Astrocyte (in vitro differentiated cells and primary cell): ENCODE data around the gene HMCN2. TPM values are rescaled to one million over a fixed set of nuclear protein-coding genes. Genes with fewer than 3 reads are reported as not detected.

Experiments
- DNase-seq: peaks from one replicate; pipeline ENCODE4 v3.0.0-alpha.2; 2010; ENCODE audit warnings: low read depth
- FAIRE-seq: peaks from 2 replicates; lab custom pipeline; 2011; peaks lifted over from hg19 to GRCh38; lab: Jason Lieb, UNC
- H2AFZ ChIP-seq: 2 replicates; pipeline ENCODE4 v1.6.0; 2012; ENCODE audit warnings: low read depth, low read length, inconsistent platforms
- H3K27ac ChIP-seq: 2 replicates; pipeline ENCODE4 v1.5.1; 2011; ENCODE audit warnings: low read depth, low read length, inconsistent platforms
- H3K27me3 ChIP-seq: 2 replicates; pipeline ENCODE4 v1.6.0; 2011; ENCODE audit warnings: low read length, inconsistent platforms; ENCODE audit not compliant: insufficient read depth
- H3K36me3 ChIP-seq: 2 replicates; pipeline ENCODE4 v1.5.1; 2011; ENCODE audit warnings: low read length, inconsistent platforms; ENCODE audit not compliant: insufficient read depth
- H3K4me1 ChIP-seq: 2 replicates; pipeline ENCODE4 v1.5.1; 2011; ENCODE audit warnings: low read length, inconsistent platforms; ENCODE audit not compliant: insufficient read depth
- H3K4me2 ChIP-seq: 2 replicates; pipeline ENCODE4 v1.6.0; 2012; ENCODE audit warnings: low read length, inconsistent platforms
- H3K4me3 ChIP-seq: 2 replicates; pipeline ENCODE4 v1.5.1; 2011; ENCODE audit warnings: low read depth, mild to moderate bottlenecking, low read length, inconsistent platforms; ENCODE audit not compliant: insufficient read depth
- H3K79me2 ChIP-seq: 2 replicates; pipeline ENCODE4 v1.6.0; 2012; ENCODE audit warnings: mild to moderate bottlenecking, low read length, inconsistent platforms; ENCODE audit not compliant: insufficient read depth
- H3K9ac ChIP-seq: 2 replicates; pipeline ENCODE4 v1.6.0; 2012; ENCODE audit warnings: mild to moderate bottlenecking, low read length, inconsistent platforms
- H3K9me3 ChIP-seq: 2 replicates; pipeline ENCODE4 v1.5.1; 2012; ENCODE audit warnings: low read depth, mild to moderate bottlenecking, low read length, inconsistent platforms; ENCODE audit not compliant: insufficient read depth
- H4K20me1 ChIP-seq: 2 replicates; pipeline ENCODE4 v1.6.0; 2012; ENCODE audit warnings: low read length, inconsistent platforms; ENCODE audit not compliant: insufficient read depth
- H3K27ac Mint-ChIP-seq: one replicate; pipeline ENCODE4 v1.8.0; 2021; ENCODE audit warnings: mild to moderate bottlenecking, mixed read lengths; ENCODE audit not compliant: unreplicated experiment
- H3K27me3 Mint-ChIP-seq: one replicate; pipeline ENCODE4 v1.8.0; 2021; ENCODE audit warnings: low read depth, mixed read lengths; ENCODE audit not compliant: unreplicated experiment
- H3K36me3 Mint-ChIP-seq: one replicate; pipeline ENCODE4 v1.8.0; 2021; ENCODE audit warnings: low read depth, mixed read lengths; ENCODE audit not compliant: unreplicated experiment
- H3K4me1 Mint-ChIP-seq: one replicate; pipeline ENCODE4 v1.8.0; 2021; ENCODE audit warnings: low read depth, mixed read lengths; ENCODE audit not compliant: unreplicated experiment
- H3K4me3 Mint-ChIP-seq: one replicate; pipeline ENCODE4 v1.8.0; 2021; ENCODE audit warnings: mild to moderate bottlenecking, moderate library complexity, mixed read lengths; ENCODE audit not compliant: unreplicated experiment
- H3K9me3 Mint-ChIP-seq: one replicate; pipeline ENCODE4 v1.8.0; 2021; ENCODE audit warnings: mild to moderate bottlenecking, mixed read lengths; ENCODE audit not compliant: unreplicated experiment
- EZH2 ChIP-seq: IDR thresholded peaks from 2 replicates; pipeline ENCODE4 v1.6.1; 2012; ENCODE audit warnings: mild to moderate bottlenecking, low read length, inconsistent platforms; ENCODE audit not compliant: insufficient read depth
- total RNA-seq: library from RNA; stranded (reverse); gene quantifications from 2 replicates; pipeline ENCODE4 v1.2.1, GENCODE V29; 2021
- TF ChIP-seq, protein P1 (sequence below): IDR thresholded peaks from 2 replicates; pipeline ENCODE4 v1.5.1; 2011; ENCODE audit warnings: low read depth, mild to moderate bottlenecking, inconsistent platforms, low read length, moderate library complexity; ENCODE audit not compliant: insufficient read depth

The HMCN2 gene
- total RNA-seq, 1 donor from 2014 or later: 1.6 TPM

GRCh38 chr9:130332384-130332926 is 66.9 kb downstream of the HMCN2 start:
- H3K4me1 Mint-ChIP-seq: peaks cover 15% of the 10 kb centered on the region
- H3K36me3 ChIP-seq: no peaks in the 10 kb centered on the region
- no peak overlapping the region for H3K4me3 ChIP-seq
- H4K20me1 ChIP-seq: no peaks in the 10 kb centered on the region
- no peak overlapping the region for H3K4me3 Mint-ChIP-seq
- H3K27ac ChIP-seq: no peak overlapping the region
- peaks cover 11% of the 10 kb centered on the region for H3K27me3 ChIP-seq
- FAIRE-seq (no peak), DNase-seq (no peak)
- H3K27me3 Mint-ChIP-seq: peaks cover 39% of the 10 kb centered on the region
- no peaks in the 10 kb centered on the region for H3K9me3 ChIP-seq
- no peak overlapping the region for H2AFZ ChIP-seq
- no peaks in the 10 kb centered on the region for H3K79me2 ChIP-seq
- H3K4me1 ChIP-seq: peaks cover 12% of the 10 kb centered on the region
- TF ChIP-seq, protein P1, sequence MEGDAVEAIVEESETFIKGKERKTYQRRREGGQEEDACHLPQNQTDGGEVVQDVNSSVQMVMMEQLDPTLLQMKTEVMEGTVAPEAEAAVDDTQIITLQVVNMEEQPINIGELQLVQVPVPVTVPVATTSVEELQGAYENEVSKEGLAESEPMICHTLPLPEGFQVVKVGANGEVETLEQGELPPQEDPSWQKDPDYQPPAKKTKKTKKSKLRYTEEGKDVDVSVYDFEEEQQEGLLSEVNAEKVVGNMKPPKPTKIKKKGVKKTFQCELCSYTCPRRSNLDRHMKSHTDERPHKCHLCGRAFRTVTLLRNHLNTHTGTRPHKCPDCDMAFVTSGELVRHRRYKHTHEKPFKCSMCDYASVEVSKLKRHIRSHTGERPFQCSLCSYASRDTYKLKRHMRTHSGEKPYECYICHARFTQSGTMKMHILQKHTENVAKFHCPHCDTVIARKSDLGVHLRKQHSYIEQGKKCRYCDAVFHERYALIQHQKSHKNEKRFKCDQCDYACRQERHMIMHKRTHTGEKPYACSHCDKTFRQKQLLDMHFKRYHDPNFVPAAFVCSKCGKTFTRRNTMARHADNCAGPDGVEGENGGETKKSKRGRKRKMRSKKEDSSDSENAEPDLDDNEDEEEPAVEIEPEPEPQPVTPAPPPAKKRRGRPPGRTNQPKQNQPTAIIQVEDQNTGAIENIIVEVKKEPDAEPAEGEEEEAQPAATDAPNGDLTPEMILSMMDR: no peak
- TF ChIP-seq EZH2: no peak
- no peaks in the 10 kb centered on the region for H3K9me3 Mint-ChIP-seq
- H3K4me2 ChIP-seq: no peak overlapping the region
- H3K9ac ChIP-seq: peak overlapping the region; percentile 10
- H3K27ac Mint-ChIP-seq: no peak overlapping the region
- no peaks in the 10 kb centered on the region for H3K36me3 Mint-ChIP-seq

DNA sequence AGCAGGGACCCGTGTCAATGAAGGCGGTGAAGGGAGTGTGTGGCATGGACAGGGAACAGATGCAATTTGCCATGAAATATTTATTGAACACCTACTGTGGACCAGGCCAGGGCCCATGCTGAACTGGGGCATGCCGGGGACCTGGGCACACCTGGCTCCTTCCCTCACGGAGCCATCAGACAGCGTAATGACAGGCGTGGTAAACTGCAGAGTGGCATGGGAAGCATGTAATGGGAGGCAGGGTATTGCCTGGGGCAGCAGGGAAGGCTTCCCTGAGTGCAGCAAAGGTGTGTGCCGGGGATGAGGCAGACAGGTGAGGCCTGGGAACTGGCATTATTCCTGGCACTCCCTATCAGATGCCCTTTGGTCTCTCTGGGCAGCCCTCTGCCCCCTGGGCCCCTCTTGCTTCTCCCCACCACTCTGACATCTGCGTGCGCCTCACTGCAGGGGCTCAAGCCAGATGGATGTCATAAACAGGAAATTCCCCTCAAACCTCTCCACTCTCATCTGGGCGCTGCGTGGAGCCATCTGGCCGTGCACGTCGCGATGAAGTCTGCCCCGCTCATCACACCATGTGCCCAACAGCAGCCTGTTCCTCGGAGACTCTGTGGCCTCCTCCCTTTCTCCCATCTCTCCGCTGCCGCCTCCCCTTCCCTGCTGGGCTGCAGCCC is 67.6 kb downstream of the HMCN2 start:
- H3K4me3 ChIP-seq: no peak overlapping the region
- FAIRE-seq (no peak), DNase-seq (no peak)
- H3K9me3 ChIP-seq: no peaks in the 10 kb centered on the region
- Mint-ChIP-seq H3K36me3 (no peaks in the 10 kb centered on the region), H3K9me3 (no peaks in the 10 kb centered on the region), H3K4me1 (peaks cover 13% of the 10 kb centered on the region), H3K27ac (no peak overlapping the region), H3K4me3 (no peak overlapping the region), H3K27me3 (peaks cover 39% of the 10 kb centered on the region)
- H3K4me2 ChIP-seq: no peak overlapping the region
- no peak overlapping the region for H3K27ac ChIP-seq
- no peak overlapping the region for H3K9ac ChIP-seq
- no peaks in the 10 kb centered on the region for H3K79me2 ChIP-seq
- H4K20me1 ChIP-seq: no peaks in the 10 kb centered on the region
- H3K36me3 ChIP-seq: no peaks in the 10 kb centered on the region
- H2AFZ ChIP-seq: no peak overlapping the region
- TF ChIP-seq EZH2: no peak
- TF ChIP-seq, protein P1: no peak
- peaks cover 5% of the 10 kb centered on the region for H3K4me1 ChIP-seq
- H3K27me3 ChIP-seq: peaks cover 11% of the 10 kb centered on the region

- FAIRE-seq (no peak), DNase-seq (no peak)
- no peak for TF ChIP-seq EZH2
- TF ChIP-seq, protein P1: no peak
- H3K4me1 ChIP-seq: no peaks in the 10 kb centered on the region
- no peak overlapping the region for H3K9ac ChIP-seq
- Mint-ChIP-seq H3K27ac (no peak overlapping the region), H3K27me3 (peaks cover 39% of the 10 kb centered on the region), H3K4me3 (no peak overlapping the region), H3K36me3 (no peaks in the 10 kb centered on the region), H3K9me3 (no peaks in the 10 kb centered on the region), H3K4me1 (peaks cover 8% of the 10 kb centered on the region)
- H3K27ac ChIP-seq: no peak overlapping the region
- H4K20me1 ChIP-seq: no peaks in the 10 kb centered on the region
- H3K27me3 ChIP-seq: peaks cover 11% of the 10 kb centered on the region
- no peaks in the 10 kb centered on the region for H3K79me2 ChIP-seq
- H3K9me3 ChIP-seq: no peaks in the 10 kb centered on the region
- no peak overlapping the region for H2AFZ ChIP-seq
- no peaks in the 10 kb centered on the region for H3K36me3 ChIP-seq
- H3K4me2 ChIP-seq: no peak overlapping the region
- H3K4me3 ChIP-seq: no peak overlapping the region
Observed at GRCh38 chr9:130333712-130334062, 68.1 kb downstream of the HMCN2 start.
